ENCODE results near the gene MAP3K13. TPM values are rescaled to one million over a fixed set of nuclear protein-coding genes. Genes with fewer than 3 reads are reported as not detected.
A peak's percentile ranks its signal among the peaks of the same experiment; 100 is the strongest.

The MAP3K13 gene
- total and polyA plus RNA-seq, 2 experiments from 2014 or later = 43.8 to 65.3 TPM

GRCh38 chr3:185328324-185329004 lies 34.5 kb upstream of the MAP3K13 start:
- peaks cover 26% of the 10 kb centered on the region for H3K79me2 ChIP-seq
- H2AFZ ChIP-seq = peak overlapping the region; percentile 22
- no peaks in the 10 kb centered on the region for H3K9me3 ChIP-seq (ENCODE audit: low read depth)
- H3K36me3 ChIP-seq (replicated peaks; ENCODE audit: insufficient read depth, low read depth) = no peaks in the 10 kb centered on the region
- peak overlapping the region; percentile 78 for H3K27ac ChIP-seq
- no peaks in the 10 kb centered on the region for H4K20me1 ChIP-seq (ENCODE audit: insufficient read depth, poor library complexity, severe bottlenecking)
- H3K4me3 ChIP-seq = peak overlapping the region; percentile 37
- no peaks in the 10 kb centered on the region for H3K27me3 ChIP-seq
- TF ChIP-seq EZH2 (IDR thresholded peaks at IDR 0.05; ENCODE audit: borderline replicate concordance) (no peak), EZH2phosphoT487 (IDR thresholded peaks at IDR 0.05; ENCODE audit: low read depth, severe bottlenecking, unreplicated experiment) (no peak)
- TF ChIP-seq, protein P1, sequence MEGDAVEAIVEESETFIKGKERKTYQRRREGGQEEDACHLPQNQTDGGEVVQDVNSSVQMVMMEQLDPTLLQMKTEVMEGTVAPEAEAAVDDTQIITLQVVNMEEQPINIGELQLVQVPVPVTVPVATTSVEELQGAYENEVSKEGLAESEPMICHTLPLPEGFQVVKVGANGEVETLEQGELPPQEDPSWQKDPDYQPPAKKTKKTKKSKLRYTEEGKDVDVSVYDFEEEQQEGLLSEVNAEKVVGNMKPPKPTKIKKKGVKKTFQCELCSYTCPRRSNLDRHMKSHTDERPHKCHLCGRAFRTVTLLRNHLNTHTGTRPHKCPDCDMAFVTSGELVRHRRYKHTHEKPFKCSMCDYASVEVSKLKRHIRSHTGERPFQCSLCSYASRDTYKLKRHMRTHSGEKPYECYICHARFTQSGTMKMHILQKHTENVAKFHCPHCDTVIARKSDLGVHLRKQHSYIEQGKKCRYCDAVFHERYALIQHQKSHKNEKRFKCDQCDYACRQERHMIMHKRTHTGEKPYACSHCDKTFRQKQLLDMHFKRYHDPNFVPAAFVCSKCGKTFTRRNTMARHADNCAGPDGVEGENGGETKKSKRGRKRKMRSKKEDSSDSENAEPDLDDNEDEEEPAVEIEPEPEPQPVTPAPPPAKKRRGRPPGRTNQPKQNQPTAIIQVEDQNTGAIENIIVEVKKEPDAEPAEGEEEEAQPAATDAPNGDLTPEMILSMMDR (IDR thresholded peaks at IDR 0.05; ENCODE audit: poor library complexity) = no peak
- peaks cover 14% of the 10 kb centered on the region for H3K4me1 ChIP-seq (ENCODE audit: insufficient read depth)
- peak overlapping the region; percentile 65 for H3K4me2 ChIP-seq
- H3K9me2 ChIP-seq (replicated peaks; ENCODE audit: insufficient read depth) = no peaks in the 10 kb centered on the region
- 21% methylated on average over 10 of the region's 10 CpGs for WGBS (ENCODE audit: low lambda C conversion rate, missing lambda C conversion rate)
- peak; percentile 83 for DNase-seq (ENCODE audit: low spot score)

DNA sequence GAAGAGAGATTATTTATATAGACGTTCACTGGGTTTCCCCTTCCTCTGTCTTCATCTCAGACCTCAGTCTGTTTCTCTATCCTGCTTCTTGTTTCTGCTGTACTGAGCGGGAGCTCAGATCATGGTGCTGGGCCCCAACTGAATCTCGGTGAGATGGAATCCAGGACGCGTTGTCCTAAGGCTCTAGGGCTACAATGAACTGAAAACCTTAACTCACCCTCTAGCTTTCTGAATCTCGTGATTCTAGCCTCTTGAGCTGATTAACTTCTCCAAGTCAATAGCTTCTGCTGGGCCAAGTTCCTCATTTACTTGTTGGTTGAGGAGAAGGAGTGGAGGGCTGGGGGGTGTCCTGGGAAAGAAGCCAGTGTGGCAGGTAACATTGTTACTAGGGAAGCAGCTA lies 32.7 kb upstream of the MAP3K13 start:
- 68% methylated on average over 6 of the region's 6 CpGs for WGBS (ENCODE audit: low lambda C conversion rate, missing lambda C conversion rate)
- Histone ChIP-seq H3K4me2 (peak overlapping the region; percentile 65), H3K4me3 (no peak overlapping the region), H3K36me3 (replicated peaks; ENCODE audit: insufficient read depth, low read depth) (no peaks in the 10 kb centered on the region), H3K27me3 (no peaks in the 10 kb centered on the region), H3K27ac (peak overlapping the region; percentile 75), H3K9me3 (ENCODE audit: low read depth) (no peaks in the 10 kb centered on the region), H4K20me1 (ENCODE audit: insufficient read depth, poor library complexity, severe bottlenecking) (no peaks in the 10 kb centered on the region), H3K4me1 (ENCODE audit: insufficient read depth) (peaks cover 14% of the 10 kb centered on the region), H3K9me2 (replicated peaks; ENCODE audit: insufficient read depth) (no peaks in the 10 kb centered on the region), H3K79me2 (peaks cover 36% of the 10 kb centered on the region), H2AFZ (no peak overlapping the region)
- TF ChIP-seq EZH2phosphoT487 (IDR thresholded peaks at IDR 0.05; ENCODE audit: low read depth, severe bottlenecking, unreplicated experiment) (no peak), EZH2 (IDR thresholded peaks at IDR 0.05; ENCODE audit: borderline replicate concordance) (no peak)
- TF ChIP-seq, protein P1 (IDR thresholded peaks at IDR 0.05; ENCODE audit: poor library complexity) = no peak
- no peak for DNase-seq (ENCODE audit: low spot score)

DNA sequence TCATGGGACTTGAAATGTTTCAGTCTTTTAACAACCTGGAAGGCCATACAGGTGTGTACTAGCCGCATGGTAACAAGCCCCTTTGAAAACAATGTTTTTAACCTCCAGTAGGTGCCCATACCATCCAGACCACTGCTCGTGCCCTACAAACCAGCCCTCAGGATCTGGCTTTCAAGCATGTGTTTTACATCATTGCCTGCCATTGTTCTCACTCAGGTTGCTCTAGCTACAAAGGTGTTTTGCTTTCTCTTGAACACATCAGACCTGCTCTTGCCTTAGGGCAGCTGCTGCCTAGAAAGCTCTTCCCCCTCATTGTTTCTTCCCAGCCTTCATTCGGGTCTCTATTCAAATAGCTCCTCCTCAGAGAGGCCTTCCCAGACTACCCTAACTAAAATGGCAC lies 32.3 kb upstream of the MAP3K13 start:
- peak overlapping the region; percentile 65 for H3K4me2 ChIP-seq
- peak overlapping the region; percentile 75 for H3K27ac ChIP-seq
- no peak overlapping the region for H2AFZ ChIP-seq
- no peaks in the 10 kb centered on the region for H3K36me3 ChIP-seq (replicated peaks; ENCODE audit: insufficient read depth, low read depth)
- TF ChIP-seq EZH2phosphoT487 (IDR thresholded peaks at IDR 0.05; ENCODE audit: low read depth, severe bottlenecking, unreplicated experiment) (no peak), EZH2 (IDR thresholded peaks at IDR 0.05; ENCODE audit: borderline replicate concordance) (no peak)
- TF ChIP-seq, protein P1 (IDR thresholded peaks at IDR 0.05; ENCODE audit: poor library complexity) = no peak
- H3K4me1 ChIP-seq (ENCODE audit: insufficient read depth) = peaks cover 14% of the 10 kb centered on the region
- H3K27me3 ChIP-seq = no peaks in the 10 kb centered on the region
- H3K79me2 ChIP-seq = peaks cover 36% of the 10 kb centered on the region
- H3K9me3 ChIP-seq (ENCODE audit: low read depth) = no peaks in the 10 kb centered on the region
- no peaks in the 10 kb centered on the region for H4K20me1 ChIP-seq (ENCODE audit: insufficient read depth, poor library complexity, severe bottlenecking)
- DNase-seq (ENCODE audit: low spot score) = no peak
- 72% methylated on average over 3 of the region's 3 CpGs for WGBS (ENCODE audit: low lambda C conversion rate, missing lambda C conversion rate)
- H3K4me3 ChIP-seq = no peak overlapping the region
- H3K9me2 ChIP-seq (replicated peaks; ENCODE audit: insufficient read depth) = no peaks in the 10 kb centered on the region

All from hepatocyte (in vitro differentiated cells).